HG02938 (cell line): ENCODE results near the gene ADRA2C.

Experiments used
- ATAC-seq: cut with Tn5 transposase; IDR thresholded peaks from one replicate; pipeline ENCODE4 v1.9.1; 2021; ENCODE audit warnings: mild to moderate bottlenecking, moderate library complexity; ENCODE audit not compliant: unreplicated experiment

ADRA2C gene

GRCh38 chr4:3791910-3792542, 25.8 kb downstream of the ADRA2C start:
- no peak for ATAC-seq

GRCh38 chr4:3792813-3793212, 26.6 kb downstream of the ADRA2C start:
- no peak for ATAC-seq

GRCh38 chr4:3793545-3793944, 27.4 kb downstream of the ADRA2C start:
- no peak for ATAC-seq

- ATAC-seq = no peak
Observed at GRCh38 chr4:3796960-3797359, 30.8 kb downstream of the ADRA2C start.

GRCh38 chr4:3797831-3798790, 31.9 kb downstream of the ADRA2C start:
- ATAC-seq = no peak

GRCh38 chr4:3799496-3799895, 33.3 kb downstream of the ADRA2C start:
- no peak for ATAC-seq

- ATAC-seq = no peak
Observed at GRCh38 chr4:3800351-3800750, 34.2 kb downstream of the ADRA2C start.

GRCh38 chr4:3801521-3801920, 35.3 kb downstream of the ADRA2C start:
- no peak for ATAC-seq

GRCh38 chr4:3801931-3802550, 35.9 kb downstream of the ADRA2C start:
- ATAC-seq = no peak

- ATAC-seq = no peak
Observed at GRCh38 chr4:3802571-3803474, 36.6 kb downstream of the ADRA2C start.

- ATAC-seq = no peak
Observed at GRCh38 chr4:3803475-3803847, 37.3 kb downstream of the ADRA2C start.

GRCh38 chr4:3803946-3804345, 37.8 kb downstream of the ADRA2C start:
- no peak for ATAC-seq

GRCh38 chr4:3805026-3805425, 38.8 kb downstream of the ADRA2C start:
- ATAC-seq = no peak

- no peak for ATAC-seq
Observed at GRCh38 chr4:3805731-3806130, 39.5 kb downstream of the ADRA2C start.

GRCh38 chr4:3807311-3807710, 41.1 kb downstream of the ADRA2C start:
- no peak for ATAC-seq

- no peak for ATAC-seq
Observed at GRCh38 chr4:3807822-3808496, 41.8 kb downstream of the ADRA2C start.

- ATAC-seq = no peak
Observed at GRCh38 chr4:3808597-3808996, 42.4 kb downstream of the ADRA2C start.

GRCh38 chr4:3809028-3809427, 42.8 kb downstream of the ADRA2C start:
- no peak for ATAC-seq

GRCh38 chr4:3809451-3810110, 43.4 kb downstream of the ADRA2C start:
- ATAC-seq = no peak
